Measurements from ENCODE around the gene FAM90A1. TPM values are rescaled to one million over a fixed set of nuclear protein-coding genes. Genes with fewer than 3 reads are reported as not detected.
"Not testable (repeated sequence)": the region's sequence is repeated elsewhere in the genome, so short reads cannot be mapped to it uniquely, and the experiment has no call there.

FAM90A1 gene
- total and polyA plus RNA-seq, 11 donors: 0.03 to 0.20 (median 0.16) TPM; not detected in 4

- not testable (repeated sequence) for H3K27me3 ChIP-seq, DNase-seq, H3K36me3 ChIP-seq, ATAC-seq, H3K4me3 ChIP-seq, H3K4me1 ChIP-seq, H3K27ac ChIP-seq, H3K9me3 ChIP-seq
- intact Hi-C loops (cut with DNase I): loop anchor here in 7 of 10 donors (2.0 to 10.0 kb wide), 5 partner anchors 49 to 149 kb away; partner anchors contain the start of gene NECAP1 (in 1 of the 7)
- 70 to 96% (median 76%) methylated on average over 7 to 20 of the region's 20 CpGs for WGBS, 4 donors
Measured at GRCh38 chr12:8233935-8234495, 6.6 kb upstream of the FAM90A1 start.

DNA sequence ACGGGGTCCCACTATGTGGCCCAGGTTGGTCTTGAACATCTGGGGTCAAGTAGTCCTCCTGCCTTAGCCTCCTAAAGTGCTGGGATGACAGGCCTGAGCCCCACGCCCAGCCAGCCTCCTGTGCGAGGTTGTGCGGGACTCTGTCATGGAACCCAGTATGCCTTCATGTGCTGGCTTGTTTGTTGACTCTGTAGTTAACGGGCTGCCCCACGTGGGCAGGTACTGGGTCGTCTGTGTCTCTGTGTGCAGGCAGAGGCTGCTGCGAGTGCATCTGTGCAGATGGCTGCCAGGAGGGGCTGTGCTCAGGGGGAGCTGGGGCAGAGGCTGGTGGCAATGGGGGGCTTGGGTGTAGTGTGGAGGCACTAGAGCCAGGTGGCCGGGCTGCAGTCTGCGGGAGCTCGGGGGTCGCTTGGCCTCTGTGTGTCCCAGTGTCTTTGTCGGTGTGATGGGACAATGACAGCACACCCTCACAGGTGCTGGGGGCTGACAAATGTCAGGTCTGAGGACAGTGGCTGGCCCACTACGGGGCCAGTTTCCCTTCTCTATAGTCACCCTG lies 6.0 kb upstream of the FAM90A1 start:
- not testable (repeated sequence) for H3K4me3 ChIP-seq, H3K36me3 ChIP-seq, H3K9me3 ChIP-seq, H3K4me1 ChIP-seq, DNase-seq, ATAC-seq, H3K27ac ChIP-seq, H3K27me3 ChIP-seq
- WGBS, 4 donors: 82 to 92% (median 88%) methylated on average over 9 to 14 of the region's 14 CpGs
- intact Hi-C loops (cut with DNase I): loop anchor here in 7 of 10 donors (2.0 to 10.0 kb wide), 5 partner anchors 49 to 149 kb away; partner anchors contain the start of gene NECAP1 (in 1 of the 7)

GRCh38 chr12:8231666-8232608 lies 4.5 kb upstream of the FAM90A1 start:
- ATAC-seq, H3K9me3 ChIP-seq, H3K27ac ChIP-seq, H3K4me3 ChIP-seq, H3K36me3 ChIP-seq: not testable (repeated sequence)
- peaks cover 0 to 12% (median 0%) of the 10 kb centered on the region in 12 donors for H3K4me1 ChIP-seq
- WGBS, 4 donors: 39 to 52% (median 45%) methylated on average over 19 to 22 of the region's 22 CpGs
- peak in 2 of 5 donors; percentile 47 to 55 for DNase-seq
- intact Hi-C loops (cut with DNase I): loop anchor here in 7 of 10 donors (2.0 to 10.0 kb wide), 5 partner anchors 47 to 147 kb away; partner anchors contain the start of gene NECAP1 (in 1 of the 7)
- H3K27me3 ChIP-seq: peaks cover 0 to 12% (median 0%) of the 10 kb centered on the region in 9 donors
- TF ChIP-seq, protein P1, sequence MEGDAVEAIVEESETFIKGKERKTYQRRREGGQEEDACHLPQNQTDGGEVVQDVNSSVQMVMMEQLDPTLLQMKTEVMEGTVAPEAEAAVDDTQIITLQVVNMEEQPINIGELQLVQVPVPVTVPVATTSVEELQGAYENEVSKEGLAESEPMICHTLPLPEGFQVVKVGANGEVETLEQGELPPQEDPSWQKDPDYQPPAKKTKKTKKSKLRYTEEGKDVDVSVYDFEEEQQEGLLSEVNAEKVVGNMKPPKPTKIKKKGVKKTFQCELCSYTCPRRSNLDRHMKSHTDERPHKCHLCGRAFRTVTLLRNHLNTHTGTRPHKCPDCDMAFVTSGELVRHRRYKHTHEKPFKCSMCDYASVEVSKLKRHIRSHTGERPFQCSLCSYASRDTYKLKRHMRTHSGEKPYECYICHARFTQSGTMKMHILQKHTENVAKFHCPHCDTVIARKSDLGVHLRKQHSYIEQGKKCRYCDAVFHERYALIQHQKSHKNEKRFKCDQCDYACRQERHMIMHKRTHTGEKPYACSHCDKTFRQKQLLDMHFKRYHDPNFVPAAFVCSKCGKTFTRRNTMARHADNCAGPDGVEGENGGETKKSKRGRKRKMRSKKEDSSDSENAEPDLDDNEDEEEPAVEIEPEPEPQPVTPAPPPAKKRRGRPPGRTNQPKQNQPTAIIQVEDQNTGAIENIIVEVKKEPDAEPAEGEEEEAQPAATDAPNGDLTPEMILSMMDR (IDR thresholded peaks at IDR 0.05): peak; percentile 63 to 85 (median 74)

- intact Hi-C loops (cut with DNase I): loop anchor here in 6 of 10 donors (5.0 to 10.0 kb wide), 4 partner anchors 46 to 146 kb away; partner anchors contain the start of gene NECAP1 (in 1 of the 6)
- H3K27ac ChIP-seq, H3K36me3 ChIP-seq, DNase-seq, H3K9me3 ChIP-seq, ATAC-seq, H3K4me3 ChIP-seq: not testable (repeated sequence)
- whole genome bisulfite sequencing, 4 donors: 38 to 69% (median 56%) methylated on average over 3 to 5 of the region's 5 CpGs
- Histone ChIP-seq H3K4me1 (peaks cover 0 to 12% (median 0%) of the 10 kb centered on the region in 12 donors), H3K27me3 (peaks cover 0 to 14% (median 0%) of the 10 kb centered on the region in 9 donors)
Measured at GRCh38 chr12:8231049-8231448, 3.6 kb upstream of the FAM90A1 start.

DNA sequence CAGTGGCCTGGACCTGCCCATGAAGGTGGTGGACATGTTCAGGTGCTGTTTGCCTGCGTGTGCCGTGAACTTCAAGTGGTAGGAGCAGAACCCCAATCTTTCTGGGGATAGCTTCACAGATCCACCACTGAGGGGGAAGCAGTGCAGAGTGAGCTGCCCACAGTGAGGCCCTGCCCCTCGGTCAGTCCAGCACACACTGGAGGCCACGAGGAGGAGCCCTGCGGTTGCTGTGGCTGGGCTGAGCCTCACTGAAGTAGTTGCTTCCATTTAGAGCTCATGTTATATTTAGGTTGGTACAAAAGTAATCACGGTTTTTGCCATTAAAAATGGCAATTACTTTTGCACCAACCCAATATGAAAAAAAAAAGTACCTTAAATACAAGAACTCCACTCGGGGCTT lies 2.1 kb upstream of the FAM90A1 start:
- H3K9me3 ChIP-seq; H3K4me3 ChIP-seq; ATAC-seq; H3K36me3 ChIP-seq; DNase-seq; H3K27ac ChIP-seq; intact Hi-C loops (cut with DNase I): not testable (repeated sequence)
- 42 to 66% (median 52%) methylated on average over 7 of the region's 7 CpGs for WGBS, 4 donors
- Histone ChIP-seq H3K27me3 (peaks cover 0 to 14% (median 0%) of the 10 kb centered on the region in 9 donors), H3K4me1 (peaks cover 0 to 12% (median 0%) of the 10 kb centered on the region in 12 donors)

GRCh38 chr12:8228607-8229006 lies 1.2 kb upstream of the FAM90A1 start:
- WGBS, 4 donors: 94 to 97% (median 95%) methylated on average over 11 of the region's 11 CpGs
- H3K36me3 ChIP-seq; intact Hi-C loops (cut with DNase I): not testable (repeated sequence)

DNA sequence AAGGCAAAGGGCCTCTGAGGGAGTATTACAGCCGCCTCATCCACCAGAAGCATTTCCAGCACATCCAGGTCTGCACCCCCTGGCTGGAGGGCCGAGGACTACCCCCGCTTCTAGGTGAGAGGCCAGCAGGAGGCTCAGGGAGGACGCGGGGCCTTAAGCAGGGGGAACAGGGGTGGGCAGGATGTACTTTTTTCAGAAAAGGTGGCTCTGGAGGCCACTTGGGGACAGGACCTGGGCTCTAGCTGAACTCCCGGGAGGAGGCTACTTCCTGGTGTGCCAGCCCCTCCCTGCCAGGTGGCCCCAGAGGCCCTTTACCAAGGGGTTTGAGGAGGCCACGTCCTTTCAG lies 287 bp upstream of the FAM90A1 start:
- H3K9me3 ChIP-seq; DNase-seq; H3K36me3 ChIP-seq; ATAC-seq; H3K27ac ChIP-seq; intact Hi-C loops (cut with DNase I): not testable (repeated sequence)
- Histone ChIP-seq H3K27me3 (peaks cover 0 to 14% (median 0%) of the 10 kb centered on the region in 9 donors), H3K4me3 (peak overlapping the region in 8 of 12 donors; percentile 21 to 51 (median 40)), H3K4me1 (peaks cover 0 to 12% (median 0%) of the 10 kb centered on the region in 12 donors)
- 33 to 66% (median 41%) methylated on average over 7 of the region's 7 CpGs for WGBS, 4 donors

More at GRCh38 chr12:8228607-8229006, 1.2 kb upstream of the FAM90A1 start:
- Histone ChIP-seq H3K27me3 (peaks cover 0 to 14% (median 0%) of the 10 kb centered on the region in 9 donors), H3K4me1 (peaks cover 0 to 12% (median 0%) of the 10 kb centered on the region in 12 donors)
- H3K4me3 ChIP-seq, ATAC-seq, DNase-seq, H3K27ac ChIP-seq, H3K9me3 ChIP-seq: not testable (repeated sequence)

Measured in heart left ventricle (tissue), 16 donors.